Measurements from ENCODE around the gene TRPM6. TPM values are rescaled to one million over a fixed set of nuclear protein-coding genes. Genes with fewer than 3 reads are reported as not detected.
"Not testable (repeated sequence)": the region's sequence is repeated elsewhere in the genome, so short reads cannot be mapped to it uniquely, and the experiment has no call there.

TRPM6 gene
- total and polyA plus RNA-seq, 11 donors, result 0.08 to 0.75 (median 0.34) TPM; not detected in 2

- H3K27me3 ChIP-seq, result no peaks in the 10 kb centered on the region
- DNase-seq (no peak), ATAC-seq (no peak)
- WGBS, 4 donors, result 89 to 91% (median 90%) methylated on average over 4 of the region's 4 CpGs
- H3K27ac ChIP-seq, result no peak overlapping the region
- intact Hi-C loops (cut with DNase I), result no loop called here
- no peaks in the 10 kb centered on the region for H3K36me3 ChIP-seq
- H3K4me3 ChIP-seq, result no peak overlapping the region
- peaks cover 0 to 11% (median 0%) of the 10 kb centered on the region in 12 donors for H3K4me1 ChIP-seq
- H3K9me3 ChIP-seq, result no peaks in the 10 kb centered on the region
- TF ChIP-seq, protein P1, sequence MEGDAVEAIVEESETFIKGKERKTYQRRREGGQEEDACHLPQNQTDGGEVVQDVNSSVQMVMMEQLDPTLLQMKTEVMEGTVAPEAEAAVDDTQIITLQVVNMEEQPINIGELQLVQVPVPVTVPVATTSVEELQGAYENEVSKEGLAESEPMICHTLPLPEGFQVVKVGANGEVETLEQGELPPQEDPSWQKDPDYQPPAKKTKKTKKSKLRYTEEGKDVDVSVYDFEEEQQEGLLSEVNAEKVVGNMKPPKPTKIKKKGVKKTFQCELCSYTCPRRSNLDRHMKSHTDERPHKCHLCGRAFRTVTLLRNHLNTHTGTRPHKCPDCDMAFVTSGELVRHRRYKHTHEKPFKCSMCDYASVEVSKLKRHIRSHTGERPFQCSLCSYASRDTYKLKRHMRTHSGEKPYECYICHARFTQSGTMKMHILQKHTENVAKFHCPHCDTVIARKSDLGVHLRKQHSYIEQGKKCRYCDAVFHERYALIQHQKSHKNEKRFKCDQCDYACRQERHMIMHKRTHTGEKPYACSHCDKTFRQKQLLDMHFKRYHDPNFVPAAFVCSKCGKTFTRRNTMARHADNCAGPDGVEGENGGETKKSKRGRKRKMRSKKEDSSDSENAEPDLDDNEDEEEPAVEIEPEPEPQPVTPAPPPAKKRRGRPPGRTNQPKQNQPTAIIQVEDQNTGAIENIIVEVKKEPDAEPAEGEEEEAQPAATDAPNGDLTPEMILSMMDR (IDR thresholded peaks at IDR 0.05), result no peak
- no peak for TF ChIP-seq POLR2A (IDR thresholded peaks at IDR 0.05)
Measured at GRCh38 chr9:74858751-74859414, 28.8 kb downstream of the TRPM6 start.

- no peak overlapping the region for H3K27ac ChIP-seq
- DNase-seq, result no peak
- intact Hi-C loops (cut with DNase I), result no loop called here
- no peaks in the 10 kb centered on the region for H3K27me3 ChIP-seq
- H3K9me3 ChIP-seq, result no peaks in the 10 kb centered on the region
- H3K4me3 ChIP-seq, result no peak overlapping the region
- TF ChIP-seq POLR2A (IDR thresholded peaks at IDR 0.05), result no peak
- TF ChIP-seq, protein P1 (IDR thresholded peaks at IDR 0.05), result no peak
- ATAC-seq, result no peak
- no peaks in the 10 kb centered on the region for H3K36me3 ChIP-seq
- peaks cover 0 to 11% (median 0%) of the 10 kb centered on the region in 12 donors for H3K4me1 ChIP-seq
Measured at GRCh38 chr9:74856989-74857388, 30.7 kb downstream of the TRPM6 start.

GRCh38 chr9:74855072-74855471, 32.6 kb downstream of the TRPM6 start:
- Histone ChIP-seq H3K4me3 (no peak overlapping the region), H3K4me1 (no peaks in the 10 kb centered on the region), H3K36me3 (no peaks in the 10 kb centered on the region), H3K27me3 (no peaks in the 10 kb centered on the region), H3K27ac (no peak overlapping the region), H3K9me3 (no peaks in the 10 kb centered on the region)
- WGBS, 4 donors, result 90 to 93% (median 92%) methylated on average over 6 of the region's 6 CpGs
- DNase-seq, result no peak
- TF ChIP-seq POLR2A (IDR thresholded peaks at IDR 0.05), result no peak
- TF ChIP-seq, protein P1 (IDR thresholded peaks at IDR 0.05), result no peak
- ATAC-seq, result no peak
- intact Hi-C loops (cut with DNase I), result no loop called here

DNA sequence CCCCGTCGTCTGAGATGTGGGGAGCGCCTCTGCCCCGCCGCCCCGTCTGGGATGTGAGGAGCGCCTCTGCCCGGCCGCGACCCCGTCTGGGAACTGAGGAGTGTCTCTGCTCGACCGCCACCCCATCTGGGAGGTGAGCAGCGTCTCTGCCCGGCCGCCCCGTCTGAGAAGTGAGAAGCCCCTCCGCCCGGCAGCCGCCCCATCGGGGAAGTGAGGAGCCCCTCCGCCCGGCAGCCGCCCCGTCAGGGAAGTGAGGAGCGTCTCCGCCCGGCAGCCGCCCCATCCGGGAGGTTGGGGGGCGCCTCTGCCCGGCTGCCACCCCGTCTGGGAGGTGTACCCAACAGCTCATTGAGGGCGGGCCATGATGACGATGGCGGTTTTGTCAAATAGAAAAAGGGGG, 34.7 kb downstream of the TRPM6 start:
- H3K9me3 ChIP-seq; H3K27ac ChIP-seq; H3K4me3 ChIP-seq; H3K4me1 ChIP-seq; H3K36me3 ChIP-seq; DNase-seq; intact Hi-C loops (cut with DNase I); ATAC-seq; H3K27me3 ChIP-seq: not testable (repeated sequence)
- WGBS, 4 donors, result 94 to 97% (median 95%) methylated on average over 25 to 36 of the region's 36 CpGs

DNA sequence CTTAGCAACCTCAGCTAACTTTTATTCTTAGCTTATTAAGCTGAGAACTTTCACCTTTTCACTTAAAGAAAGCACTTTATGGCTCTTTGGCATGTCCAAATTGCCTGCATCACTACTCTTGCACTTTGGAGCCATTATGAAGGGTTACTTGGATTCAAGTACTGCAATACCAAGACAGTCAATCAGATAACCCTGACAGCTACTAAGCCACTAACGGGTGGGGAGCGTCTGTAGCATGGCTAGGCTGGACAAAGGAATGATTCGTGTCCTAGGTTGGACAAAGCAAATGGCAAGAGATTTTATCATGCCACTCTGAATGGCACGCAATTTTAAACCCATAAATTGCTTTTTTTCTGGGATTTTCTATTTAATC, 39.6 kb downstream of the TRPM6 start:
- 62 to 70% (median 66%) methylated on average over 4 of the region's 4 CpGs for WGBS, 4 donors

More for the DNA sequence above, 39.6 kb downstream of the TRPM6 start:
- ATAC-seq (no peak), DNase-seq (no peak)
- TF ChIP-seq, protein P1 (IDR thresholded peaks at IDR 0.05), result no peak
- TF ChIP-seq POLR2A (IDR thresholded peaks at IDR 0.05), result no peak
- no peaks in the 10 kb centered on the region for H3K36me3 ChIP-seq
- H3K27ac ChIP-seq, result no peak overlapping the region
- no peaks in the 10 kb centered on the region for H3K27me3 ChIP-seq
- no peaks in the 10 kb centered on the region for H3K4me1 ChIP-seq
- peaks cover 0 to 10% (median 0%) of the 10 kb centered on the region in 12 donors for H3K9me3 ChIP-seq
- no peak overlapping the region for H3K4me3 ChIP-seq
- intact Hi-C loops (cut with DNase I), result no loop called here
